LNCaP clone FGC (cell line): ENCODE measurements around the gene FKRP.
"Not testable (repeated sequence)": the region's sequence is repeated elsewhere in the genome, so short reads cannot be mapped to it uniquely, and the experiment has no call there.

Experiments used
- DNase-seq: peaks from one replicate; pipeline ENCODE4 v3.0.0-alpha.2; 2011; ENCODE audit warnings: low read depth
- H3K4me3 ChIP-seq: 2 replicates; pipeline ENCODE4 v1.5.1; 2011; ENCODE audit warnings: mild to moderate bottlenecking, low read depth, low read length, control low read depth
- CTCF ChIP-seq: IDR thresholded peaks from 2 replicates; pipeline ENCODE4 v1.5.1; 2012; ENCODE audit warnings: mild to moderate bottlenecking; ENCODE audit not compliant: control insufficient read depth, insufficient read depth; ENCODE audit errors: extremely low read depth

Gene FKRP

GRCh38 chr19:46710687-46711086 lies 35.2 kb upstream of the FKRP start:
- no peak for TF ChIP-seq CTCF
- no peak for DNase-seq

GRCh38 chr19:46712768-46713338 lies 33.0 kb upstream of the FKRP start:
- DNase-seq, H3K4me3 ChIP-seq: not testable (repeated sequence)

More at GRCh38 chr19:46710687-46711086, 35.2 kb upstream of the FKRP start:
- no peak overlapping the region for H3K4me3 ChIP-seq

GRCh38 chr19:46713781-46714443 lies 31.9 kb upstream of the FKRP start:
- peak overlapping the region; percentile 55 for H3K4me3 ChIP-seq
- TF ChIP-seq CTCF, result no peak
- no peak for DNase-seq

GRCh38 chr19:46714444-46715106 lies 31.3 kb upstream of the FKRP start:
- DNase-seq, result no peak
- TF ChIP-seq CTCF, result no peak
- peak overlapping the region; percentile 55 for H3K4me3 ChIP-seq

- peak overlapping the region; percentile 67 for H3K4me3 ChIP-seq
- TF ChIP-seq CTCF, result no peak
Measured at GRCh38 chr19:46715620-46715974, 30.3 kb upstream of the FKRP start.

GRCh38 chr19:46715975-46716671 lies 29.7 kb upstream of the FKRP start:
- no peak for TF ChIP-seq CTCF
- peak overlapping the region; percentile 67 for H3K4me3 ChIP-seq
- DNase-seq, result no peak

More at GRCh38 chr19:46715620-46715974, 30.3 kb upstream of the FKRP start:
- DNase-seq, result no peak

- DNase-seq, result no peak
- no peak for TF ChIP-seq CTCF
- H3K4me3 ChIP-seq, result peak overlapping the region; percentile 67
Measured at GRCh38 chr19:46716672-46717033, 29.2 kb upstream of the FKRP start.
